ENCODE results near the gene BRSK2. TPM values are rescaled to one million over a fixed set of nuclear protein-coding genes. Genes with fewer than 3 reads are reported as not detected.
"Not testable (repeated sequence)": the region's sequence is repeated elsewhere in the genome, so short reads cannot be mapped to it uniquely, and the experiment has no call there.

Gene BRSK2
- total RNA-seq, 1 donor from 2014 or later: 0.41 TPM

DNA sequence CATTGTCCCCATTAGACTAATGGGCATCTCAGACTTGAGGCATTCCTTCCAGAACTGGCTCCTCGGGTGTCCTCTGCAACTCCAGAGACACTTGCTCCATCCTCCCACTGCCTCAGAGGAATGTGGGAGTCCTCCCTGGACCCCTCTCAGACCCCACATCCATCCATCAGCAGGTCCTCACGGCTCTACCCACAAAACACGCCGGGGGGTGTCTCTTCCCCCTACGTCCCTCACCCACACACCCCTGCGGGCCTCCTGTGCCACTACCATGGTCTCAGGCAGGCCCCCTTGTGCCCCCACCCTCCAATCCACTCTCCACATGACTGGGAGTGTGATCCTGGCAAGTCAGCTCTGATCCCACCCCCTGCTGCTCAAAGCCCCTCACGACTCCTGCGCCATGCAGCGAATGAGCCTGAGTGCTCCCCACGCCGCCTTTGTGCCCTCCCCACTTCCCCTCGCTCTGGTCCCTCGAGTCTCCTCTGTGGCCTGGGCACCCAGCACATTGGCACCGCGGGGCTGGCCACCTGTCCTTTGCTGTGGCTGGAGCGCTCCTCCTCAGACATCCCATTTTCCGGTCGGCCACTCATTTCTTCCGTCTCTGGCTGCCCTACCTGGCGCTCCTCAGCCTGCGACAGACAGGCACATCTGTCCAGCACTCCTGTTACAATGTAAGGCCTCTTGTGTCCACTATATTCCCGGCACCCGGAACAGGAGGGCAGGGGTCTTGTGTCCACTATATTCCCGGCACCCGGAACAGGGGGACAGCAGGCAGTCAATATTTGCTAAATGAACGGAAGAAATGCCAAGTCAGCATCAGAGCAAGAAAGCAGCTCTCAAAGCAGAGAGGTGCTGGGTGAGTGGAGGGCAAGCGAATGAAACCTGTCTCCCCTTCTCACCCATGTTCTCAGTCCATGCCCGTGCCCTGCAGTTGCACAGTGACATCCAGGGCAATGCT lies 111.0 kb downstream of the BRSK2 start:
- DNase-seq: no peak

- no peak for DNase-seq
Measured at GRCh38 chr11:1501421-1502167, 111.9 kb downstream of the BRSK2 start.

DNA sequence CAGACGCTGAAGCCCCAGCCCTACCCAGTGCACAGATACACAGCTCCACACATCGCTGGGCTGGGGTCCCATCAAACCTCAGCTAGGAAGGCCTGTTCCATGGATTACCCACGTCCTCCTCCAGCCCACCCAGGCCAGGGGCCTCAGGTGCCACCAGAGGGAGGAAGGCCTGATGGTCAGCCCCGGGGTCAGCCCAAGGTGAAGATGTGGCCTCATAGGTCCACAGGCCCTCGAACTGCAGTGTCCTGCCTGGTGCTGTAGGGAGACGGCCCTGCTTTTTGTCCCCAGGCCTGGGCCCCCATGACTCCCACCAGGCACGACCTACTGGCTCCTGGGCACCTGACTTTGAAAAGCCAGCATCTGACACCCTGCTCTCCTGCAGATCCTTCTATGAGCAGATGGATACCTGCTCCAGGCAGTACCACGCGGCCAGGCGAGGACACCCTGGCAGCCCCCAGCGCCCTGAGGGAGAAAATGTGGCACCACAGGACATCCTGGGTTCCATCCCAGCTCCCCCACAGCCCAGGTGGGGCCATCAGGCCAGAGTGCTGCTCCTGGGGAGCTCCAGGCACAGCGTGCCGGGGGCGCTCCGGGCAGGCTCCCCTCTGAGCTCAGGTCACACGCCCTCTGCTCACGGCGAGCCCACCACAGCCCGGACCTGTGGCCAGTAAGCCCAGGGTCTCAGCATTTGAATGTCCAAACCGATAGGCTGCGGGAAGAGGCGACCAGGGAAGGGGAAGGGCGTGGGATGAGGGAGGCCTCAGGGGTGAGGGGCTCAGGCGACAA lies 112.6 kb downstream of the BRSK2 start:
- DNase-seq: no peak

- DNase-seq: peak; percentile 82
Measured at GRCh38 chr11:1502954-1503707, 113.4 kb downstream of the BRSK2 start.

DNA sequence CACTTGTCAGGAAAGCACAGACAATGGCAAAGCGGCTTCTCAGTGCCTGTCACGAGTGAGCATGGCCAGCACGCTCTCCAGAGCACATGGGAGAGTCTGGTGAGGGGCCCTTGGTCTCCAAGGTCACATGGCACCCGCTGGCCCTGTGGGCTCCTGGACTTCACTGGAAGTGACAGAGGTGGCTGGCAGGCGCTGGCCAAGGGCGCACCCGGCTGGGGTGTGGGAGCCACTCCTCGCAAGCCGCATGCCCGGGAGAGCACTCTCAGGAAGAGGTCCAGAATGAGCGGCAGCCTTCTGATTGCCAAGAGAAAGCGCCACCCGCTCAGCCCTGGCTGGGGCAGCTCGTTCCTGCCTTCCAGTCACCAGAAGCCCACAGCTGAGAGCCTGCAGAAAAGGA lies 114.0 kb downstream of the BRSK2 start:
- no peak for DNase-seq

GRCh38 chr11:1504138-1504537 lies 114.4 kb downstream of the BRSK2 start:
- no peak for DNase-seq

GRCh38 chr11:1504581-1505290 lies 115.0 kb downstream of the BRSK2 start:
- DNase-seq: no peak

DNA sequence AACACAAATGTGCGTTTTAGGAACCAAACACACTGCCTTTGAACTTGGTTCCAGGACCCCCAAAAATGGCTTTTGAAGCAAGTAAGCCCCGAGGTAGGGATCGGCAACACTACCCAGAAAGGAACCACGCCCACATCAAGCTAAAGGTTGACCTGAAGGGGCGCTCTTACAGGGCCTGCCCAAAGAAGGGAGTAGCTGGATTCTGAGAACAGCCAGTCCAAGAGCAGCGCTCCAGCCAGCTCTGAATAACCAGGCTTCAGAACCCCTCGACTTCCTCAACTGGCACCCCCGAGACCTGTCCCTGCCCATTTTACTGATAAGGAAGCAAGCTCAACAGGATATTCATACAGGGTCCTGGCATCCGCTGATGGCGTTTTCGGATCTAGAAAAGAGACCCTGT lies 115.7 kb downstream of the BRSK2 start:
- no peak for DNase-seq

- DNase-seq: no peak
Measured at GRCh38 chr11:1506981-1507380, 117.2 kb downstream of the BRSK2 start.

GRCh38 chr11:1507381-1508140 lies 117.8 kb downstream of the BRSK2 start:
- no peak for DNase-seq

DNA sequence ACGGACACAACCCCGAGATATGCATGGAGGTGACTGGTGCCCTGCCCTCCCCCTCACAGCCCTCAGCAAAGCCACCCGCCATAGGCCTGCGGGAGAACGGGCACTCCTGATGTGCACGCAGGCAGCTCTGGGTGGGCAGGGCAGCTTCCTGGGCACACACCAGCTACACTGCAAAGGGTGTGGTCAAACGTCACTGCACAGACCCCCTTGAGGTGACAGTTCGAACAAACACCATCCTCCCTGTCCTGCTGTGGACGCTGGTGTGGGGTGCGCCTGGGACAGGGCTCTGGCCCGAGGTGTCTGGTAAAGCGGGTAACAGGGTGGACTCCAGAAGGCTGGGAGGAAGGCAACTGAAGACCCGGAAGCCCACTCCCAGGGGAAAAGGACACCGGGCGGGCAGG lies 118.8 kb downstream of the BRSK2 start:
- no peak for DNase-seq

- DNase-seq: no peak
Measured at GRCh38 chr11:1508986-1509385, 119.3 kb downstream of the BRSK2 start.

DNA sequence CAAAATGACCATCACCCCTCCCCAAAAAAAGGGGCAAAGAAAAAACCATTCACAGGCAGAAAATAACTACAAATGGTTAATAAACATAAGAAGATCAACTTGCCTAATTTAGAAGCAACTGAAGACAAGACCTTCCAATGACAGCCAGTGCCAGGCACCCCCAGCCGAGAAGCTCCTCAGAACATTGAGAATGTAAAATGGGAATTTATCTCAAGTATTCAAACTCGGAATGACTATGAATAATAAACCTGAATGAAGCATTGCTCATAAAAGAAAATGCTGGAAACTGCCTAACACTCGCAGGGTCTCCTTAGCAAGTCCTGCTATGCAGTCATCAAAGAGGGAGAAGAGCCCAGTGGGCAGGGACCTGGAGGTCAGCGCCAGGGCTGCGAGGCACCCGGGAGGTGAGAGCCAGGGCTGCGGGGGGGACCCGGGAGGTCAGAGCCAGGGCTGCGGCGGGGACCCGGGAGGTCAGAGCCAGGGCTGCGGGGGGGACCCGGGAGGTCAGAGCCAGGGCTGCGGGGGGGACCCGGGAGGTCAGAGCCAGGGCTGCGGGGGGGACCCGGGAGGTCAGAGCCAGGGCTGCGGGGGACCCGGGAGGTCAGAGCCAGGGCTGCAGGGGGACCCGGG lies 120.0 kb downstream of the BRSK2 start:
- DNase-seq: no peak

GRCh38 chr11:1510351-1510750 lies 120.6 kb downstream of the BRSK2 start:
- DNase-seq: not testable (repeated sequence)

DNA sequence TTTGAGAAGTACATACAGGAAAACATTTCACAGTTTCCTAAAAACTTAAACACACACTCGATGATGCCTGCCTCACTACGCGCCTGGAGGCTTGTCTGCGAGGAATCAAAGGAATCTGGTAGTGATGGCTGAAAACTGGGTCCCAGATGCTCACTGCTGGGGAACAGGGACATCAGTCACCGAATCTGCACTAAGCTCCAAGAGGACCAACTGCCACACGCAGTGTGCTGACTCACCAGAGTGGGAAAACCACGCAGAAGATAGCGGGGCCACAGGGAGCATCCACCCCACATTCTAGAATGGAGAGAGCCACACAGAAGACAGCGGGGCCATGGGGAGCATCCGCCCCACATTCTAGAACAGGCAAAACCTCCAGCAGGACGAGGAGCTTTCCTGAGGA lies 121.2 kb downstream of the BRSK2 start:
- DNase-seq: no peak

- no peak for DNase-seq
Measured at GRCh38 chr11:1511937-1512496, 122.3 kb downstream of the BRSK2 start.
